GF-D8 (cell line): ENCODE data around the gene CLMN.

Source experiments
- DNase-seq: peaks from one replicate; lab custom pipeline; 2025; lab: John Stamatoyannopoulos, UW

Gene CLMN

DNA sequence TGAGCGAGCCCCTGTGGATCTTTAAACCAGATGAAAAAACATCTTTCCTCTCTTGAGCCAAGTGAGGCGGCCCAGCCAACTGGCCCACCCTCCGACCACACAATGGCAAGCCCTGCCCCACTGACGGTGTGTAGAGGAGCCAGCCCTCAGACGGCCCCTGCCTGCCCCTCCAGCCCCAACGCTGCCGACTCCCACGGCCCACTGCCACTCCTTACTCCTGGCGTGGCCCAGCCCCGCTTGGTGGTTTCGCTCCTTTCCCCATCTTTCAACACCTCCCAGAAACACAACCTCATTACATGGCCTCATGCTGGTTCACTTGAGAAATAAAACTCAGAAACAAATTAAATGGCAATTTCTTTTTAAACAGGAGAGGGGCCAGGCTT is 81.8 kb downstream of the CLMN start:
- DNase-seq: no peak

DNA sequence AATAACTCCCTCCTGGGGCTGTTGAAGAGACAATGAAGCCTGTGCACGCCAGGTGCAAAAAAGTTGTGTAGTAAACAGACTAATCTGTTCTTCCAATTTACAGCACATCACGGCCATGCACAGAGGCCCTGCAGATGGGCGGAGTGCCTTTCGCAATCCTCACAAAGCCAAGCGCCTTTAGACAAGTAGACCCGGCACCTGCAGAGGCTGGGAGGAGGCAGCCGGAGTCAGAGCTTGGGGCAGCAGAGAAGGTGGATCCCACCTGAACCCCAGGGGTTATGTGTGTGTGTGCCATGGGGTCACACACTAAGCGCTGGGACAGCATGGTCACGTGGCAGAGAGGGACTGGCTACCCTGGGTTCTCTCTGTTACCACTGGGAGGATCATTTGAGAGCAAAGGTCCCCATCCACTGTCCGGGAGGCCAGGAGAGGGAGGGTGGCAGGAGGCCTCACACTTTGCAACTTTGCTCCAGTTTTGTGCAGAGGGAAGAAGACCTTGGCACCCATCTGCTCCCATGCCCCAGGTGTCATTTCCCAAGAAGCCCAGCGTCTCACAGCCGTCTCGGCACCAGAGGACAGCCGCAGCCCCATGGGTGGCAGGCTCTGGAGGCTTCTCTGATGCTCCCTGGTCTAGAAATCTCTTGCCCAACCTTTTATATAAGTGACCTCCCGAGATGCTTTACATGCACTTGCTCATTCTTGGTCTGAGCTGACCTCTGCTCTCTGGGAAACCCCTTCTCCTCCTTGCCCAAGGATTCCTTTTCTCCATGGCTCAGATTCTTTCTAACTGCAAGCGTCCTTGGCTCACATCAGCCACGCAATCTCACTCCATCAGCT is 82.4 kb downstream of the CLMN start:
- DNase-seq: no peak

DNA sequence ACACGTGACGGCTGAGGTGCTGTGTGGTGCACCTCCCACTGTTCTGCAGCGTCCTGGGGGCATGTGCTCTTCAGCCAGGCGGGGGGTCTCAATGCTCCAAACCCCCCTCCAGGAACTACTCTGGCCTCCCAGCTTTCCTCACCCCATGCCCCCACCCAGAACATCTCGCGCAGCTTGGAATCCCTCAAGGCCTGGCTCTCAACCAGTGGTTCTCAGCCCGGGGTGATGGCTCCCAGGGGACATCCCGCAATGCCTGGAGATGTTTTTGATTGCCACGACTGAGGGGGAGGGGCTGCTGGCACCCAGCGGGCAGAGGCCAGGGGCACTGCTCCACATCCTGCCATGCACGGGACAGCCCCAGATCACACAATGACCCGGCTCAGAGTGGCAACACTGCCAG is 83.5 kb downstream of the CLMN start:
- DNase-seq: no peak

DNA sequence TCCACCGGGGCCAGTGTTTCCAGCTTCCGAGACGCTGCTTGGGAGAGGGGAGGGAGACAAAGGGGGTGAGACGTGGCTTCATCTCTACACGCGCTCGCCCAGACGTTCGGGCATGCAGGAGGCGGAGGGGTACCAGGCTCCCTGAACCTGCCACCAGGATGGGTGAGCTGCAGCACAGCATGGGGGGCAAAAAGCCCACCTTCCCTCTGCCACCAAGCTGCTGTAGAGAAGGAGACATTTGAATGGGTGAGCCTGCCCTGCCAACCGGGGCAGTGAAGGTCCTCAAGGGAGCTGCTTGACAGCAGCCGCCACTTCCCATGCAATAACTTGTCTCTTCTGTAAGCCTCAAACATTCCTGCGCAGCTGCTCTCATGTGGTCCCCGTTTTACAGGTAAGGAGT is 83.9 kb downstream of the CLMN start:
- no peak for DNase-seq

DNA sequence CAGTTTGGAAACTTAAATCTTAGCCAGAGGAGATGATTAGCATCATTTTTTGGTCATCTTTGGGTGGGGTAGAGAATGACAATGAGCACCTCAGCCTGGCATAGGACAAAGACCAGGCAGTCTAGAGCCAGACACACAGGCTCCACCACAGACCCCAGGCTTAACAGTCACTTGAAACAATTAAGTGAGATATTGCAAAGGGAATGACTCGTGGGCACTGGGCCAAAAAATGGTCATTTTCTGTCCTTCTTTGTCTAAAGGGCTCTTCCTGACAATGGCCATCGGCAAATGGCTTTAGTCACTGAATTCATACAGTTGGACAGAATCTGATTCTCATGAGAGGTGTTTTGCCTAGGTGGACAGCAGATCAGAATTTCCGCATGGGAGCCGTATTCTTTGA is 84.4 kb downstream of the CLMN start:
- no peak for DNase-seq

DNA sequence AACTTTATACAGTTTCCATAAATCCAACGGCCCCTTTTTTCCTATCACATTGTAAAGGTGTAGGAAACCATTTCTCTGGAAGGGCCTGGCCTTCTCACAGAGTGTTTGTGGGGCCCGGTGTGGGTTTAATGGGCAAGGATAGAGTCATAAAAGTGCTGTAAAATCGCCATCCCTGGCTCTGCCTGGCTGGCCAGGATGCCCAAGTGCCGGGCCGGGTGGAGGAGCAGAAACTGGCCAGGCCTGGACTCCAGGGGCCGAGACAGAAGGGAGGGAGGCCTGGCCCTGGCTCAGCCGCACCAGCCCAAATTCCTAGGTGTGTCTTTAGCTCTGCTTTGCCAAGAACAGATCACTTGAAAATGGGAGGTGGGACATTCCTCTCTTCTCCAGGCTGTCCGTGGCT is 85.3 kb downstream of the CLMN start:
- no peak for DNase-seq

DNA sequence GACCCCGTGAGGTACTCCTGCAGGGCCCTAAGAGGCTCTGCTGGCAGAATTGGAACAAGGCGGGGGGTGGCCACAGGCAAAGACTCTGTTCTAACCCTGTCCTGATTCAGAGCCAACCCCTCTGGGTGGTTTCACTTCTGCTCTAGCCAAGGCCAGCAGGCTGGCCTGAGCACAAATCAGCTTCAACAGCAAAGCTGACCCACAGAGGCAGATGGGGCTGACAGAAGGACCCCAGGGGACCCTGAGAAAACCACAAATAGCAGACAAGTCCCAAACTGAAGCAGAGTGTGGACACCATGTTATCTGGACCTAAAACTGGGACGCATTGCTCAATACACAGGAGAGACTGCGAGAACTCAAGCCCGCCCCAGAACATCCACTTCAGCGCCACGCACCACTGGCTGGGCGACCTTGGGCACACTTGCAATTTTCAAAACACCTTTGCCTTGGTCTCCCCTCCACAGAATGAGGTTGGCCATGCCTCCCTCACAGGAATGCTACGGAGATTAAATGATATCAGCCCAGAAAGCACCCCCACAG is 85.9 kb downstream of the CLMN start:
- no peak for DNase-seq

DNA sequence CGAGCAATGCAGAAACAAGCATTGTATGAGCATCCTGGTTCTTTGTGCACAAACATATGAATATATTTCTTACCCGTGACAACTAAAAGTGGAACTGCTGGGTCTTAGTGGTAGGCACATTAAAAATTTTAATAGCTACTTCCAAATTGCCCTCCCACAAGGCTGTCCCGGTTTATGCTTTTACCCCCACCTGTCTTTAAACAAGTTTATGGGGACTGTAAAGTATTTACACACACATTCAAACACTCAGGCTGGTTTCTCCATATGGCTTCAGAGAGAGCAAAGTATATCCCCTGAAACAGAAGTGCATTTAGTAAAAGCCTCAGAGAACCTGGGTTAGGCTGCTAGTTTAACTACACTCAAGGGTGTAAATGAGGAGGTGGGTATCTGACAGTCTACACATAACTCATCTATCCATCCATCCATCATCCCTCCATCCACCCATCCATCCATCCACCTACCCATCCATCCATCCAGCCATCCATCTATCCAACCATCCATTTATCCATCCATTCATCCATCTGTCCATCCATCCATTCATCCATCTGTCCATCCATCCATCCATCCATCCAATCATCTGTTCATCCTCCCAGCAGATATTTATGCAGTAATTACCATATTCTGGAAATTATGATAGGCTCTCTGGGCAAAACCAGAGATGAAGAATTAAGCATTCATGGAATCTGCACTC is 86.7 kb downstream of the CLMN start:
- DNase-seq: no peak

DNA sequence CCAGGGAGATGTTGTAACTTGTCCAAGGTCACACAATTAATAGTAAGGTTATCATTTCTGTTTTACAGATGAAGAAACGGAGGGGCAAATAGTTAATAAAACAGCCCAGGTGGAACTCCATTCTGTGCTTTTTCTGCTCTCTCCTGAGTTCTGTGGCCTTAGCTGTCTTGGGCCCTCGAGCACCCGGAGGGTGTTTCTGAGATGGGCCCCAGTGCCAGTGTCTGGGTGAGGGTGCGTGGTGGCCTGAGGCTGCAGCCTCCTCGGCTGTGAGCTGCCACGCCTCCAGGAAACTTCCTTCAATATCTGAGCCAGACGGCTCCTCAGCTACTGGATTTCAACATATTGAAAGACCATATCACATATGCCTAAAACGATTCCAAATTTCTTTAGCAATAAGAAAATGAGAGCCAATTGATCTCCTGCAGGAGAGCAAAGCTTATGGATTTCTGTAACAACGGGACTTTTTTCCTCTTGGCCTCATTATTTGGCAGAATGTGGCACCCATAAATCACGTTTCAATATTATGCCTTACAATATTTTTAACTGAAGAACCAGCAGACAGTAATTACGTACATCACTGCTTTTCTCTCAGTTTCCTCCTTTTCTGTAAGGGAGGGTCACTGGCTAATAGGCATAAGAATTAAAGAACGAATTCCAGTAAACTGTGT is 87.6 kb downstream of the CLMN start:
- no peak for DNase-seq

DNA sequence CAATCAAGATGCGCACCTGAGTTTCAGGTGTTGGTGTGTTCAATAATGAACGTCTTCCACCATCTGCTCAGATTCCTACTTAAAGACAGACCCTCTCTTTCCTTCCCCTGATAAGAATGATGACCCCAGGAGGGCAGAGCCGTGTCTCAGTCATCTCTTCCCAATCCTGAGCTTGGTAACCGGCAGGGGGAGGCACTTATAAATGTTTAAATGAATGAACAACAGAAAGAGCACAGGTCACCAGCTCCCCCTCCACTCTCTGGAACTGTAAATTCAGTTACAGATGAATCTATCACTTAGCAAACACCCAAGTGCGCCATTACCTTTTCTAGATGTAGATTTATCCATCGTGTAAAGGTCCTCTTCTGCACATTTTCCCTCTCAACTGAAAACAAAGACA is 90.0 kb downstream of the CLMN start:
- no peak for DNase-seq

DNA sequence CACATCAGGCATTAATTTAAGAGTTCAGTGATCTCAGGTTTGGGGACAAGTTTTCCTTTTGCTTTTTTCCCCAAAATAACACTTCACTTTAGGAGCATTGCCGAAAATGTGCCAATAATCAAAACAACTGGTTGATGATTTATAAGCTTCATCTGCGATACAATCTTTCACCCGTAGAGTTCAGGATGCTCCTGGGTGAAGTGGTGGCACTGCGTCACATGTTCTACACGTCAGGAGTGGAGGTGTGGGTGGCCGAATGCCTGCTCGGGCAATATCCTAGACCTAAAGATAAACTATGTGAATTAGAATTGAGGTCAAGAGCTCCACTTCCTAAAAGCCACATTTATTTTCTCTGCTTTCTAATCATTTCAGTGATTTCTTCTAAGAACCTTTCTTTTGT is 91.5 kb downstream of the CLMN start:
- DNase-seq: no peak

DNA sequence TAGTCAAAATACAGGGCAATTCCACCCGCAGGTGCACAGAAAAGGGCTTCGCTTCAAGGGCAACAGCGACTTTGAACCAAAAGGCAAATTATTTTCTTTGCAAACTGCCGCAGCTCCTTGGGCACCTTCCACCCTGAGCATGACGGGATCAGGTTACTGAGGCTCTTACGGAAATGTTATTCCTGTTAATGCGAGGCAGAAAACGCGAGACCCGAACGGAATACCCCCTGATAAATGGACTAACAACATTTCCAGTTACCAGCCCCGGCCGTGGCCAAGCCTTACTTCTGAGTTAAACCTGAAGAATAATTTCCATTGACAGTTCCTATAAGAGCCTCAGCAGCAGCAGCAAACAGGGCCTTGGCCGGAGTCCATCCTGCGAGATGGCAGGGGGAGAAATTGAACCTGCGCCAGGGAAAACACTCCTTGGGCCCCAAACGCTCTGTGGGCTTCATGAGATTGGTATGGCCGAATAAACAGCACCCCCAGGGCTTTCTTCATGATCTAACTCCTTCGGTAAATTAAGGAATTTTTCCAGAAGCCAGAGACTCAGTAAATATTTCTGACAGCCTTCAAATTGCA is 92.3 kb downstream of the CLMN start:
- DNase-seq: no peak

DNA sequence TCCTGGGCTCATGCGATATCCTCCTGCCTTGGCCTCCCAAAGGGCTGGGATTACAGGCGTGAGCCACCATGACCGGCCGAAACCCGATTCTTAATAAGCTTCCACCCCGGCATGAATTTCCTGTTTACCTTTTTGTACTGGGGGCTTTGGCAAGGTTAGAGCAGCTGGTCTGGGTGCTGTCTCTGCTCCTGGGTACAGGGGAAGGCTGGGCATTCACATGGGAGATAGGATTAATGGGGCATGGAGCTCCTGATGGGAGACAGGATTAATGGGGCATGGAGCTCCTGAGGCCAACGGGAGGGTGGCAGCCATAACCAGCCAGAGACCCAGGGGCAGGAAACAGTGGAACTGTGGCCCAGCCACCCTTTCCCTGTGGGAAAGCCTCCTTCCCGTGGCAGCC is 92.9 kb downstream of the CLMN start:
- DNase-seq: no peak

DNA sequence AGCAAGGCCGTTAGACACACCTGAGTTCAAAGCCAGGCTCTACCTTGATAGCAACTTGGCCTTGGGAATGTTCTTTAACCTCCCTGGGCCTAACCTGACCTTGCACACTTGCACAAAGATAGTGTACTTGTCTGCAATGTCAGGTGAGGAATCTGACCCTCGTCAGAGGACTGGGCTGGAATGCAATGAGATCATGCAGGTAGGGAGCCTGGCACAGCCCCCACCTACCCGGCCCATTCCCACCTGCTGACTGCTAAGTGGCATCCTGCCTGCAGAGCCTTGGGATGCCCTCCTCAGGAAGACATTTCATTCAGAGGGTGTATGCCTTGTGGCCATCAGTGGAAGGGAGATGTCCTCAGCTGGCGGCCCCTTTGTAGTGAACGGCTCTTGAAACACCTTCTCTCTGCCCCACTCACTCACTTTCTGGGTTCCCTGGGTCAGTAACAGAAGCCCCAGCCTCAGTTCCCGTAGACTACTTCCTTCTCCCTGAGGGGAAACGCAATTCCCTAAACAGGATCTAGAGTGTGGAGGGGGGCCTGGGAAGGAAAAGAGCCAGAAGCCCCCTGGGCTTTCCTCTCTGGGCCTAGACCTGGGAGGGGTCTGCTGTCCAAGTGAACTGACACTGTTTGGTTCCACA is 94.3 kb downstream of the CLMN start:
- no peak for DNase-seq

DNA sequence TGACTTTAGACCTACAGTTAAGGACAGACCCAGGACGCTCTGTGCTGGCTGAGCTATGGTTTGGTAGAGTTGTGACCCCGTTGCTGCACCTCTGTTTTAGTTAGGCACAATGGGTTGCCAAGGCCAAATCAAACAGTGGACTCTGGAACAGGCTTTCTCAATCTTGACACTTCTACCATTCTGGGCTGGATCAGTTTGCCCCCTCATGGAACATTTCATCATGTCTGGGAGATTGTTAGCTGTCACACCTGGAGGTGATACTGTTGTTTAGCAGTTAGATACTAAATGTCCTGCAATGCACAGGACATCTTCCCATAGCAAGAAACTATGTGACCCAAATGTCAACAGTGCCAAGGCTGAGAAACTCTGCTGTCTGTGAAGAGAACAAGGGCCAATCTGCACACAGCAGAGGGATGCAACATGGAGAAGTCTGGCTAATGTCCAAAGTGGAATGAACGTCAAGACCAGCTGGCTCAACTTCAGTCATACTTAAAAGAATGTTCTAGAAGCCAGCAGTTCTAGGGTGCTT is 96.8 kb downstream of the CLMN start:
- no peak for DNase-seq

DNA sequence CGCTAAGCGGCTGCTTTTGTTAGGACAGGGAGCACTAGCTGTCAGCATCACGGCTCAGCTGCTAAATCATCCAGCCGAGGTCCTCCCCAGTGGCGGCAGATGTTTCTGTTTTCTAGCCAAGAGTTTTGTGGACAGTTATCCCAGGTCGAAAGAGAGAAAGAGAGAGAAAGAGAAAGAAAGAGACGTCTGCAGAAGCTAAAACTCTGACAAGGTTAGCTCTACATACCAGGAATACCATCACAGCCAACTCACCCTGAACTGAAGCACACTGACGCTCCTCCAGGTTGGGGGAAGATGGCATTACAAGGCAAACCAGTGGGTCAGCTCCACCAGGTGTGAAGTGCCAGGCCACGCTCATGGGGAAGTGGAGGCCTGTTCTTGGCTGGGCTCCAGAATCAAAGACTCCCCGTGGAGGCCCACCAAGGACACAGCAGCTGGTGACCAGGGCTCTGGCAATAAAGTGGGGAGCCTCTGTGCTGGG is 97.5 kb downstream of the CLMN start:
- DNase-seq: no peak

DNA sequence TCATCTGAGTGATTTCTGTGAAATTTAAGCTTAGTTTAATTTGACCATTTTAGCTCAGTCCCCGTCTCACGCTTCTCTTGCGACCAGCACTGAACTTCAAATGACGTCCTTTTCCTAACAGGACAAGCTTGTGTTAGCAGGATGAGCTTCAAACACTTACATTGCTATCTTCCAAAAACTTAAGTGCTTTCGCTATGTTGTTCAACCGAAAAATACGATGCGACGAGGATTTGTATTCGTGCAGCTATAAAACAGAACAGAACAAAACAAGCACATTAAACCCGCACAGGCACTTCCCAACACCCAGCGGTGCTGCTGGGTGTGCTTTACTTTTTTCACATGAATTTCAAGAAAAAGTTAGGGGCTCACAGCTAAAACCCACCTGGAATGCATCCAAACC is 98.2 kb downstream of the CLMN start:
- DNase-seq: no peak

DNA sequence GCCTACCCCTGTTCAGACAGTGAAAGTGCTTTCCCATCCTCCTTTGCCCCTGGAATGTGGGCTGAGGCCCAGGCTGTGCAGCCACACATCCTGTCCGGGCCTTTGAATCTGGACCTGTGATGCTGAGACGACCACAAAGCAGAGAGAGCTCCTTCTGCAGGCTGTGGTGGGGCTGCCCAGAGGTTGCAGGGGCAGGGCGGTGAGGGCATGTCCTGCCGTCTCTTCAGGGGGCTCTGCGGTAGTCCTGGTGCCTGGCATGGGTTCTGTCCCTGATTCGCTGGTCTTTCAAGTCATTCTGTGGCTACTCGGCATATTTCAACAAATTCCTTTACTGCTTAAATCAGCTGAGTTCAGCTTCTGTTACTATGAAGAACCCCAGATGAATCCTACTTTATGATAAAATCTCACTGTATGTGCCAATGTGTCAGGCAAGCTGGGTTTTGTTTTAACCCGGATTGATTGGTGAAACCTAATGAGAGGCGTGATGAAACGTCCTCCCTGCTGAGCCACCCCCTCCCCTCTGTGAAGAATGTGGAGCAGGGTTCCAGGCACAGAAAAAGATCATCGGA is 99.0 kb downstream of the CLMN start:
- no peak for DNase-seq

DNA sequence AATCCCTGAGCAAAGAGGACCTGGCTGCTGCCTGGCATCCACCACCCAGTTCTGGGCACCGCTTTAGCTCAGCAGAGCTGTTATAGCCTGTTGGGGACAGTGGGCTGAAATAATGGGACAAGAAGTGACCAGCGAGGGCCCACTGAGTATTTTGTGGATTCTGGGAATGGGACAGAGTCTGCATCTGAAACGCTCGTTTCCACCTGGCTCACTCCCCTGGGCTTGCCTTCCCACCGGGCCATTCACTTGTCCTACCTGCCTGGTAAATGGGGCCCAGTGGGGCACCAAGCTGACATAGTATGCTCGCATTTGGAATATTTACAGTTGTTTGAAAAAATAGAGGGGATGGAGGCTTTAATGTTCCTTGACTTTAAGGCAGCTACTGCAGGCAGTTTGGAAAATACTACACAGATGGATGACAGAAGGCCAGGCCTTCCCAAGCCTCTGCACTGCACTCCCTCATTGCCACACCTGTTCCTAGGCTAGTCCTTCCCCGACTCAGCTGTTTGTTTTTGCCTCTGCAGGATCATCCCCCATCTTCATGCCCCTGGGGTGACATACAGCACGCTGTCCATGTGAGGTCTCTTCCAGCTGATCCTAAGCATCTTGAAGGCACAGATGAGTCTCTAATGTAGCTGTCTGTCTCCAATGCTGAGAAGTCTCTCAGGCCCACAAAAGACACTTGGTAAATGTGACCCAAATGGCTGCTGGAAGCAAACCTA is 101.1 kb downstream of the CLMN start:
- no peak for DNase-seq

DNA sequence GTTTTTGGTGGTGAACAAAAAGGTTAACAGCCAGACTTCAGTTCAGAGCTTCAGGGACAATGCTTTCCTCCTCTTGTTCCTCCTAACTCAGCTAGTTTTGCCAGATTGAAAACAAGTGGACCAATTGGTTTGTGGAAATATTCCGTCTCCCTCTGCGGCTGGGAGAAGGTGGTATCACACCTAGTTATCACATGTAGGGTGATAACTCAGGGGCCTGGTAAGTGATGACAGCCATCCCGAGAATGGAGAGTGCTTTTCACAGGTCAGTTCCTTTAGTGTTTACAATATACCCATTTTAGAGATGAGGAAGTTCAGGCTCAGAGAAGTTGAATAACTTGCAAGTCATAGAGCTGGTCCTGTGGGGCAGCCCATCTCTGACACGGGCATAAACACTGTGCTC is 101.7 kb downstream of the CLMN start:
- DNase-seq: no peak
